CD4-positive, alpha-beta T cell treated with Interleukin-6 at 100 ng/mL for 8 hours (primary cell): ENCODE data around the gene GOLGA6L9.
"Not testable (repeated sequence)": the region's sequence is repeated elsewhere in the genome, so short reads cannot be mapped to it uniquely, and the experiment has no call there.

Experiments
- DNase-seq: peaks from one replicate; pipeline ENCODE4 v3.0.0-alpha.2; 2020; ENCODE audit warnings: mixed read lengths, low spot score

The GOLGA6L9 gene, protein sequence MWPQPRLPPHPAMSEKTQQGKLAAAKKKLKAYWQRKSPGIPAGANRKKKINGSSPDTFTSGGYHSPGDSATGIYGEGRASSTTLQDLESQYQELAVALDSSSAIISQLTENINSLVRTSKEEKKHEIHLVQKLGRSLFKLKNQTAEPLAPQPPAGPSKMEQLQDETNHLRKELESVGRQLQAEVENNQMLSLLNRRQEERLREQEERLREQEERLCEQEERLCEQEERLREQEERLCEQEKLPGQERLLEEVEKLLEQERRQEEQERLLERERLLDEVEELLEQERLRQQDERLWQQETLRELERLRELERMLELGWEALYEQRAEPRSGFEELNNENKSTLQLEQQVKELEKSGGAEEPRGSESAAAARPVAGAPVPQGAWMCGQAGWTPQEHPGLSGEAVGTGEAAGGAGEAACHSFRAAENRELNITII

DNA sequence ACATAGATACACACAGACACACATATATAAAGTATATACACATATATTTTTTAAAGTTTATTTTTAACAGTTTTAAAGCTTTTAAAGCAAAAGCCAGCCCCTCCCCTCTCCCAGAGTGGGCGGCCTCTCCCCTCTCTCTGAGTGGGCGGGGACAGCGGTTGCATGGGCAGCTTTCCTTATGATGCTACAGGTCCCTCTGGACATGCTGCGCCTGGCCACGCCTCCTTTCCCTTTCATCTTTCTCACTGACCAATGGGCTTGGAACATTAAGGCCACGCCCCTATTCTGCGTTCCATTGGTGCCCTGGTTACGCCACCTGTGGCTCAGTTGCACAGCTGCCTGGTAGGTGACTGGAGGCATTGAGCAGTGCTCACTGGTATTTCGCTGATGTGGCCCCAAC, at the start of gene GOLGA6L9:
TSS of gene GOLGA6L9 (plus strand) at position 124 of the 400 bp plus-strand sequence. CDS start at position 388, 264 bp downstream.
- not testable (repeated sequence) for DNase-seq

DNA sequence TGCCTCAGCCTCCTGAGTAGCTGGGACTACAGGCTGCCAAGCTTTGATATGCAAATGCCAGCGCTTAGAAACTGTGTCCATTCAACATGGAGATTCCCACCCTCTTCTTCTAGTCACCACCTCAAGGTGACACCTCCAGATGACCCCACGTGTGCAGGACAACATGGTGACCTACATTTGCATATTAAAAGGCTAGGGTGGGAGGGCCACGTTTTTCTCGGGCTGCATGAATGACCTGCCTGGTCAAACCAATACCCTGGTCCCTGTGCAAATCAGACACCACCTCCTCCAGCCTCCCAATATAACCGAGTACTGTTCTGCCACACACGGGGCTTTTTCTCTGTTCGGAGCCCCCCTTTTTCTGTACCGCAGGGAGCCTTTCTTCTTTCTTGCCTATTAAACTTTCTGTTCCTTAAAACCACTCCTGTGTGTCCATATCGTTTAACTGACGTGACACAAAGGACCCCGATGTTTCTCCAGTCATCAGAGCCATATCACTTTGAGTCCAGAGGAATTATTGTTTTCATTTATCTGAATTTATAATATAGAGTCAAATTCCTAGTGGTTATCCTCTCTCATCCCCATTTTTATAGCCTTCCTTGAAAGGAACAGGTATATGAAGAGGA, 48.2 kb upstream of the GOLGA6L9 start:
- not testable (repeated sequence) for DNase-seq

DNA sequence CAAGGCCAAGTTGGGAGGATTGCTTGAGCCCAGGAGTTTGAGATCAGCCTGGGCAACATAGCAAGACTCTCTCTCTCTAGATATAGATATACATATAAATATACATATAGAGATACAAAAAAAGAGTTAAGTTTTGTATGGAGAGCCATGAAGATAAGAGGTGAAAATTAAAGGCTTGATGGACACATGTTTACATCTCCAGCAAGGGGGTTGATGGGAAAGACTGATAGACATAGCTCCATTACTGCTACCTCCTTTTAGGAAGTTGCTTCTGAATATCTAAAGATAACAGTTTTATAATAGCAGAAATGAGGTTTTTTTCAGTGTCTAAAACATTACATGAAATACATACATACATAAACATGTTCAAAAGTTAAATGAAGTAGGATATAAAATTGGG, 42.4 kb upstream of the GOLGA6L9 start:
- DNase-seq, result not testable (repeated sequence)

DNA sequence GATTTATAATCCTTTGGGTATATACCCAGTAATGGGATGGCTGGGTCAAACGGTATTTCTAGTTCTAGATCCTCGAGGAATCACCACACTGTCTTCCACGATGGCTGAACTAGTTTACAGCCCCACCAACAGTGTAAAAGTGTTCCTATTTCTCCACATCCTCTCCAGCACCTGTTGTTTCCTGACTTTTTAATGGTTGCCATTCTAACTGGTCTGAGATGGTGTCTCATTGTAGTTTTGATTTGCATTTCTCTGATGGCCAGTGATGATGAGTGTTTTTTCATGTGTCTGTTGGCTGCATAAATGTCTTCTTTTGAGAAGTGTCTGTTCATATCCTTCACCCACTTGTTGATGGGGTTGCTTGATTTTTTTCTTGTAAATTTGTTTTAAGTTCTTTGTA, 39.5 kb upstream of the GOLGA6L9 start:
- not testable (repeated sequence) for DNase-seq

DNA sequence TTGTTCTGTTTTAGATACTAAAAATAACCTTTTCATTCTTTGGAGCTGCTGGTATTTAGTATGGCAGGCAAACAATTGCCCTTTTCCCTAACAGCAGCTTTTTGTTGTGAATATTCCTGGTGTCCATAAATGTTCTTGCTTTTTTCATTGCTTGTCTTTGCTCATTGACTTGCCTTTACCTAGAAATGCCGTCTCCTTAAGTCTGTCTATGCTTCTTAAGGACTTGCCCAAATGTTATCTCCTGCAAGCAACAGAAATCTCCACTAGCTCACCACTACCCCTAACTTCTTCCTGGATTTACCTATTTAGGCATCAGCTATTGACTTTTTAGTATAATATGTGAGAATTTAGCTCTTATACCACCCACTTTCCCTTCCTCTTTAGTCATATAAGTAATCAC, 37.5 kb upstream of the GOLGA6L9 start:
- not testable (repeated sequence) for DNase-seq

DNA sequence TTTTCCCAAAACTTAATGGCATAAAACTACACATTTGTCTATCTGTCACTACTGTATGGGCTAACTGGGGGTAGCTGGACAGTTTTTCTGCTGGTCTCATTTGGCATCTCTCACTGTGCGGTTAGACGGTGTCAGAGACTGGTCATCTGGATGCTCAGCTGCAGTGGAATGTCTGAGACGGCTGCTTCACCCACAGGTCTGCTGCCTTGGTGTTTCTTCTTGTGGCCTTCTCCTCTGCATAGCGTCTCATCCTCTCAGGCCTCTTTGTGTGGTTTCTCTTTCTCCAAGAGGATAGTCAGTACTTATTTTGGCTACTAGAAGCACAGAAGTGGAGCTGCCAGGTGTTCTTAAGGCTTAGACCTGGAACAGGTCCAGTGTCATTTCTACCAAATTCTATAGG, 35.9 kb upstream of the GOLGA6L9 start:
- no peak for DNase-seq

DNA sequence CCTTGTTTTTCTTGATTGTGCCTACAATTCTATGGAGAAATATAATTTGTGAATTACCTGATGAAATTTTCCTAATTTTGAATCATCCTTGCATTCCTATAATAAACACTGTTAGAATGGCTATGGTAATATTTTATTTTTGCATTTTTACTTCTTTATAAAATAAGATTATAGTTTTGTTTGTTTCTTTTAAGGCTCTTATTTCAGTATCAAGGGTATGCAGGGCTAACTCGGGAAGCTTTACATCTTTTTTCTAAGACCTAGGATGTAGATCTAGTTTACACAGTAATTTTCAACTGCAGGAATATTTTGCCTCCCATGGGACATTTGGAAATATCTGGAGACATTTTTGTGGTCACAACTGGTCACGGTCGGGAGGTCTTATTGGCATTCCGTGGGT, 33.8 kb upstream of the GOLGA6L9 start:
- not testable (repeated sequence) for DNase-seq

DNA sequence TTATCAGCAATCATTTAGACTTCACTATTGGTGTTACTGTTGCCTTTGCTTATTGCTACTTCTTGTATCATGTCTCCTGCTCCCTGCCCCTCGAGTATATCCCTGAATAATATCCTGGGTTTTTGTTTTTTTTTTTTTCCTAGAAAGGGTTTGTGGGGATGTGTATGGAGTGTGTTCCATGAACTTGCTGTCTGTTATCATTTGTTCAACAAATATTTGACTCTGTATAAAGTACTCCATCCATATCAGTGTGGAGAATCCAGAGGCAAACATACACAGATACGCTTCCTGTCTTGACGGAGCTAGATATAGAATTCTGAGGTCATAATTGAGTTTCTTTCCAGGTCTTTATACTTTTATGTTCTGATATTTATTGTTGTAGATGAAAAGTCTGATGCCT, 31.8 kb upstream of the GOLGA6L9 start:
- DNase-seq, result no peak

DNA sequence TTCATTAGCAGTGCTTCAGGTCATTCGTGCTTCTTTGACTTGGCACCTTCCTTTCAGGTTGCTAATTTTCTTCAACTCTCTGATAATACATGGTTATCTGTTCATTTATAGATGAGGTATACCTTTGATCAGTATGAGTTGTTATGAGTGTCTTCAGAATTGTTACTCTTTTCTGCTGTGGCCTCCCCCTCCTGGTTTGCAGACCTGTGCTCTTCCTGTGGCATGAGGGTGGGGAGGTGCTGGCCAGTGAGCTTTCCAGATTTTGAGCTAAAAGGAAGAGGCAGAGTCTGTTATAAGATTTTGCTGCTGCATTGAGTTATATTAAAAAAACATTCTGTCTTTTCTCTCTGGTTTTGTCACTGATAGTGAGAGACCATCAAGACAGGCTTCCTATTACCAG, 30.8 kb upstream of the GOLGA6L9 start:
- no peak for DNase-seq

DNA sequence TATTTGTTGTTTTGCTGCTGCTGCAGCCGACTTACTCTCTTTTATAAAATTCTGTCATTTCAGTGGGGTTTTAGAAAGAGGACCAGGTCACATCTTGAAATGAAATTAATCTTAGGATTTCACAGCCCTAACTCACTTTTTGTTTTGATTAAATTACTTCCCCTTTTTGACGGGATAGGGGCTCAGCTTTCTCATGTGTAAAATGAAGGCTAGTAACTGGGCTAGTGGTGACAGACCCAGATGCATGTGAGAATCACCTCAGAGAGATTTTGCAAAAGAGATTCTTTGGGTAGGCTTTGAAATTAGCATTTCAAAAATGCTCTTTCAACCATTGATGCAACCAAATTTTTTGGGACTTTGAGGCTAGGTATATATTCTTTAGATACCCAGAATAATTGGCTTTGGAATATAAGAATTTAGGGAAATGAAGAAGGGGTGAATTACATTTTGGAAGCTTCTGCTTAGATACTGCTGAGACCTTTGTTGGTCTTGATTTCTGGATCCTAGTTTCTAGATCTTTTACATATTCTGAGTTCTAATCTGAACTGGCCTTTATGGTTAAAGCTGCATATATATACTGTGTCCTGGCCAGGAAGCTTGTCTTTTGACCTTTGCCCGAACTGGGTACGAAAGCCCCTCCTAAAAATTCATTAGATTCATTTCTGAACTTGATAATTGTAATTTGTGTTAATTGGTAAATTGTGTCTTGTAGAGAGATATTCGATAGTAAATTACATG, 30.1 kb upstream of the GOLGA6L9 start:
- DNase-seq, result not testable (repeated sequence)

DNA sequence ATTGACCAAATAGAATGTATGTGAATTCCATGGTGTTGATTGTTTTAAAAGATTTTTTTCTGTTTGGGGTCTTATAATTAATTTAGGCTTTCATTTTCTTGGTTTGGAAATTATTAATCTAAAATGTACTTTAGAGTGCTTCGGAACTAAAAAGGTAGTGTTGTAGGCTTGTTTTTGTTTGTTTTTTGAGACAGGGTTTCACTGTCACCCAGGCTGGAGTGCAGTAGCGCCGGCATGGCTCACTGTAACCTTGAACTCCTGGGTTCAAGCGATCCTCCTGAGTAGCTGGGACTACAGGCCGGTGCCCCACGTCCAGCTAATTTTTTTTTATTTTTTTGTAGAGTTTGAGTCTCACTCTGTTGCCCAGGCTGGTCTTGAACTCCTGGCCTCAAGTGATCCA, 27.7 kb upstream of the GOLGA6L9 start:
- not testable (repeated sequence) for DNase-seq

DNA sequence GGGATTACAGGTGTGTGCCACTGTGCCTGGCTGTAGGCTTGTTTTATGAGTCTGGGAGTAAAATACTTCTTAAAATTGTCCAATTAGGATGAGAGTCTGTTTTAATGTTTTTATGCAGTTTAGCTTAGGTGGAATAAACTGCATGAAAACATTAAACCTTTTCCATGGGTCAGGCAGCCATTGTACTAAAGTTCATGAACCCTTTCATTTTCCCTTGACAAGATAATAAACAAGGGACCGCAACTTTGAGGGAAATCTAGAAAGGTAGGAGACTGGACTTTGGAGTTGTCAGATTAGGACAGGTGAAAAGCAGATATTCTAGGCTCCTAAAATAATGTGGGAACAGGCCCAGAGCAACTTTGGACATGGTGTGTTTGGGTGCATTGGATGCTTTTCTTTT, 27.3 kb upstream of the GOLGA6L9 start:
- DNase-seq, result not testable (repeated sequence)

DNA sequence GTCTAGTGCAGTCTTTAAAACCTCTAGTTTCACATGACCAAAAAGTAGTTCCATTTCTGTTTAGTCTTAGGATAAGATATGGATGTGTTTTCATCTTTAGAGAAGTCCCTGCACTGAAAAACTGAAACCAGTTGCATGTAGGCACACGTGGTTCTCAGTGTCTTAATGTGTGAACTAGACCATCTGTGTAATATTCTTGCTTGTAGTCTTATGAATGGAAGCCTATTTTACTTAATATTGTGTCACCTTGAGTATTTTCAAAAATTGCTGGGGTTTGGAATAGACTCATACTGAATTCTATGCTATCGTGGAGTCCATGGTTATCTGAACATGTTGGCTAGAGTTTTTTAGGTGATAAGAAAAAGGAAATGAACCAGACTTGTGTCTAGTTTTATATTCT, 23.4 kb upstream of the GOLGA6L9 start:
- not testable (repeated sequence) for DNase-seq

DNA sequence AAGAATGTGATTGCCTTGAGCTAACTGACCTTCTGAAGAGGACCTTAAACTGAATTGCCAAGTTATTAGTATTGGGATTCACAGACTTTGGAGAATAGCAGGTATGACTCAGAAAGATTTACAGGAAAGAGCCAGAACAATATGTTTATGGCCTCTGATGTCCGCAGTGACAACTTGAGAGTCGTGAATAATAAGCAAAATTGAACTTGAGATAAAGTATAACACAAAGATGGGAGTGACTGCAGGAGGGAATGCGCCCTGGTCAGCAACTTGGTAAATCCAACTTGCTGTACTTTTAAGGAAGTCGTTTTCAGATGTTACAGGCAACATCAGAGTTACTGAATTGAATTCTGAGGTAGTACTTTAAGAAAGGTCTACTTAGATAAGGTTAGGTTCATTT, 19.3 kb upstream of the GOLGA6L9 start:
- DNase-seq, result not testable (repeated sequence)

DNA sequence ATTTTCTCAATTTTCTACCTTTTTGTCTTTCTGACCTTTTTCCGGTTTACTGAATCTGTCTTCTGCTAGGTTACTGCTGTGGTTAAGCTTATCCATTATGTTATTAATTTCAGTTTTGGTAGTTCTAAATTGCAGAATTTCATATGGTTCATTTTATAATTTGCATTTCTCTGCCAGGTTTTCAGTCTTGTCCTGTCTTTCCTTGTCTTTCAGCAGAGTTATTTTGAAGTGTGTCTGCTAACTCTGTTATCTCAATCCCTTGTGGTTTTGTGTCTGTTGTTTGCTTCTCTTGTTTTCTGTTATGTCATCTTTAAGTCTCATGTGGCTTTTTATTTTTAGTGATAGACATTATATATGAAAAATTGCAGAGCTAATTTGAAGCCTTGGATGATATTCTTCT, 18.0 kb upstream of the GOLGA6L9 start:
- not testable (repeated sequence) for DNase-seq

DNA sequence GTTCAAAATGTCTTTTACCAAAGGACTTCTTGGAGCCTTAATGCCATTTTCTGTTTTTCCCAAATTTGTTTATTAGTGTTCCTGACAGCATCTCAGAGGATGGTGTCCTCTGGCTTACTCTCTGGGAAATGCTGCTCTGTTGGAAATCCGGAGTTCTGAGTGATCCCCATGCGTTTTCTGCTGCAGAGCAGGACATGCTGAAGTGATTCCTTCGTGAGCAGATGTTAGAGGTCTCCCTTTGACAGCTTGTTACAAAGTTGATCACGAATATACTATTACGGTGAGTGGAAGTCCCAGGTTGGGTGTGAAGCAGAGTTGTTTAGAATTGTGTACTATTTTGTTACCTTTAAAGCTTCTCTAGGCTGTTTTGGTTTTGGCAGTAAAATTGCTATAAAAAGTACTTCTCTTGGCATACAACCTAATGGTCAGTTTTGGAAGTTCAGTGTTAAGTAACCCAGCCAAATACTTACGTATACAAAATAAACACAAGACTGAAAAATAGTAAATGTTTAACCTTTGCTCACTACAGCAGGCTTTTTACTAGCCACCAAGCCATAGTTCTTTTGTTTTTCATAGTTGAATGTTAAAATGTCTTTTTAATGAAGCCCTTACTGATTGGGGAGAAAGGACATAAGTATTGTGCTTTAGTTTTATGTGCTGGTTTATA, 15.0 kb upstream of the GOLGA6L9 start:
- DNase-seq, result not testable (repeated sequence)

DNA sequence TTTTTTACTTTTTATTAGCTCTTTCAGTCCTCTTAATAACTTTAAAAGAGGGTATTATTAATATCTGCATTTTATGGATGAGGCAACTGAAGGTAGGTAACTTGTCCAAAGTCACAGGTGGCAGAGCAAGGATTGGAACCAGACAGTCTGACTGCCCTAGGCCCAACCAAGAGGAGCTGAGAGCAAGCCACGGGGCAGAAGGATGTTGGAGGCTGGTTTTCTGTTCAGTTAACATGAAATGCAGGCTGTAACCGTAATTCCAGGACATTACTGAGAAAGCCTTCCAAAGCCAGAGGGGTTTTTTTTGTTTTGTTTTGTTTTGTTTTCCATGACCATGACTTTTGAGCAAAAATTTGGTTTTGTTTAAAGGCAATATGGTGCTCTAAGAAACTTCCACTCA, 9.1 kb upstream of the GOLGA6L9 start:
- not testable (repeated sequence) for DNase-seq

DNA sequence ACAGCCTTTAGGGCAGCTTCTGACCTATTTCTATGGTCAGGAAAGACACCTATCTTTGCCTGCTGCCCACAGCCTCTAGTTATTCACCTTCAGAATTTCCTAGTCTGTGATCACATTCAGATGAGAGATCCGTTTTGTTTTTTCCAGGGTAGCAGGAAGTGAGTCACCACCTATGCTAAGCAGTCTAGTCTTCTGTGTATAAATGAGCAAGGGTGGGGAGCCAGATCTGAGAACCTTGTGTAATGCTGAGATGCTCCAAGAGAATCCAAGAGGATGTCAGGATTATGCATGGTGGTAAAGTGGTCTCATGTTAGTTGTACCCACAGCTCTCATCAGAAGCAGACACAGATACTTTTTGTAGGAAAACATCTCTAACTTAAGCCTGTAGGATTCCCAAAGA, 8.7 kb upstream of the GOLGA6L9 start:
- not testable (repeated sequence) for DNase-seq

DNA sequence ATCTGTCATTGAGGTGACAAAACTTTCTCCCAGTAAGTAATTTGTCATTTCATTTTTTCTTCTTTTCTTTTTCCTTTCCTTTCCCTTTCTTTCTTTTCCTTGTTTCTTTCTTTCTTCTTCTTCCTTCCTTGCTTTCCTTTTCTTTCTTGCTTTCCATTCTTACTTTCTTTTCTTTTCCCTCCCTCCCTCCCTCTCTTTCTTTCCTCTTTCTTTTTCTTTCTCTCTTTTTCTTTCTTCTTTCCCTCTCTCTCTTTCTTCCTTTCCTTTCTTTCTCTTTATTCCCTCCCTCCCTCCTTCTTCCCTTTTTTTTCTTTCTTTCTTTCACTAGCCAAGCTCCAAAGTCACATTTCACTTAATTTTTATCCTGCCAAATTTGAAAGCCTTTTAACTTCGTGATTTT, 2.5 kb upstream of the GOLGA6L9 start:
- not testable (repeated sequence) for DNase-seq

DNA sequence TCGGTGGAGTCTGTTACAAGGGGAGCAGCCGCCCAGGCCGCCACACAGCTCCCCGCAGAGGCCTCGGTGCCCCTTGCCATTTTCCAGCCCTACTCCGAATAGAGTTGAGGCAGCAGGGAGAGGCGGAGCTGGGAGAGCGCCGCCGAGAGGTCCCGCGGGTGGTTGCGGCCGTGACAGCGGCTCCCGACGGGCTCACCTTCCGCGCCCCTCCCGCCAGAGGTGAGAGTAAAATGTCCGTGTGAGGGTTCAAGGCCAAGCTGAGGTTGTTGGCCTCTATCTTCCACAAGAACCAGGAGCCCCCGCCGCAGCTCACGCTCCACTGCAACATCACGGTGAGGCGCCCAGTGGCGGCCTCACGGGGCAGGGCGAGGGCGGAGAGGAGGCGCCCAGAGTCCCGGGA, 15.8 kb downstream of the GOLGA6L9 start:
- DNase-seq, result not testable (repeated sequence)

DNA sequence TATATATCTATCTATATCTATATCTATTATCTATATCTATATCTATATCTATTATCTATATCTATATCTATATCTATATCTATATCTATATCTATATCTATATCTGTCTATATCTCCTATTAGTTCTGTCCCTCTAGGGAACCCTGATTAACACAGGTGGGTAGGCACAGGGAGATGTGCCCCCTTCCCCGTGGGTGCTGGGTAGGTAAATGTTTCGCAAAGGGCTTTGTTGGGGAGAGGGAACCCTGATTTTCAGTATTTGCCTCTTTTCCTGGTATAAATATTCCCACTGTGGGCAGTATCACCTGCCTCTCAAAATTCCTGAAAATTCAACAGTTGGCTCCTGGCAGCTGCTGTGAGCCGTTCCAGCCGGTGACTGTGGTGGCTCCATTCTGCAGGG, 27.7 kb downstream of the GOLGA6L9 start:
- DNase-seq, result not testable (repeated sequence)

DNA sequence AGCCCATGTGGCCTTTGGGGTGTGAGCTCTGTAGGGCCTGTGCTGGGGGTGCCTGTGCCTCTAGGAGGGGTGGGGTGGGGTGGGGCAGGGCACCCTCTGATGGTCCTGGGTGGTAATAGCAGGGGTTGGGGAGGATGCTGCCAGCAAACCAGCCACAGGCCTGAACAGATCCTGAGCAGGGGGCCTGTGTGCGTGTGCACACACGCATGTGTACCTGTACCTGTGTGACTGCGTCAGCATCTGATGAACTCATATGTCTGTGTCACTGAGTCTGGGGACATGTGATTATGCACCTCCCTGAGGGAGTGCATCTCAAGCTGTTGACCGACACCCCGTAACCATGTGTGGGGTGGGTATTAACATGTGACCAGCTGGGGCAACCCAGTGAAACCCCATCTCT, 36.0 kb downstream of the GOLGA6L9 start:
- not testable (repeated sequence) for DNase-seq
